ENCODE data around the gene GPR142.

DNA sequence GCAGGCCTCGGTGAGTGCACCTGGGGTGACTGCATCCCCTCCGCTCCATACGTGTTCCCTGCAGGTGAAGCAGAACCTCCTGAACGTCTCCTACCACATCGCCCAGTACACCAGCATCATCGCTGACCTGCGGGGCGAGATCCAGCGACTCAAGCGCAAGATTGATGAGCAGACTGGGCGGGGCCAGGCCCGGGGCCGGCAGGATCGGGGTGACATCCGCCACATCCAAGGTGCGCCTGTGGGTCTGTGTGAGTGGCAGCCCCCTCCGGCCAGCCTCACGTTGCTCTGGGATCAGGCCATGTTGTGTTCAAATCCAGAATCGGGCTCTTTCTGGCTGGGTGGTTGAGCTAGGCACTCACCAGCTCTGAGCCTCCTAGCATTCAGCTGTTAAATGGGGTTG lies 18.2 kb upstream of the GPR142 start:
- TF ChIP-seq, protein P1, sequence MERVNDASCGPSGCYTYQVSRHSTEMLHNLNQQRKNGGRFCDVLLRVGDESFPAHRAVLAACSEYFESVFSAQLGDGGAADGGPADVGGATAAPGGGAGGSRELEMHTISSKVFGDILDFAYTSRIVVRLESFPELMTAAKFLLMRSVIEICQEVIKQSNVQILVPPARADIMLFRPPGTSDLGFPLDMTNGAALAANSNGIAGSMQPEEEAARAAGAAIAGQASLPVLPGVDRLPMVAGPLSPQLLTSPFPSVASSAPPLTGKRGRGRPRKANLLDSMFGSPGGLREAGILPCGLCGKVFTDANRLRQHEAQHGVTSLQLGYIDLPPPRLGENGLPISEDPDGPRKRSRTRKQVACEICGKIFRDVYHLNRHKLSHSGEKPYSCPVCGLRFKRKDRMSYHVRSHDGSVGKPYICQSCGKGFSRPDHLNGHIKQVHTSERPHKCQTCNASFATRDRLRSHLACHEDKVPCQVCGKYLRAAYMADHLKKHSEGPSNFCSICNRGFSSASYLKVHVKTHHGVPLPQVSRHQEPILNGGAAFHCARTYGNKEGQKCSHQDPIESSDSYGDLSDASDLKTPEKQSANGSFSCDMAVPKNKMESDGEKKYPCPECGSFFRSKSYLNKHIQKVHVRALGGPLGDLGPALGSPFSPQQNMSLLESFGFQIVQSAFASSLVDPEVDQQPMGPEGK (CRISPR knock-in tag; IDR thresholded peaks at IDR 0.05; ENCODE audit: borderline replicate concordance) = no peak
- TF ChIP-seq, protein P2, sequence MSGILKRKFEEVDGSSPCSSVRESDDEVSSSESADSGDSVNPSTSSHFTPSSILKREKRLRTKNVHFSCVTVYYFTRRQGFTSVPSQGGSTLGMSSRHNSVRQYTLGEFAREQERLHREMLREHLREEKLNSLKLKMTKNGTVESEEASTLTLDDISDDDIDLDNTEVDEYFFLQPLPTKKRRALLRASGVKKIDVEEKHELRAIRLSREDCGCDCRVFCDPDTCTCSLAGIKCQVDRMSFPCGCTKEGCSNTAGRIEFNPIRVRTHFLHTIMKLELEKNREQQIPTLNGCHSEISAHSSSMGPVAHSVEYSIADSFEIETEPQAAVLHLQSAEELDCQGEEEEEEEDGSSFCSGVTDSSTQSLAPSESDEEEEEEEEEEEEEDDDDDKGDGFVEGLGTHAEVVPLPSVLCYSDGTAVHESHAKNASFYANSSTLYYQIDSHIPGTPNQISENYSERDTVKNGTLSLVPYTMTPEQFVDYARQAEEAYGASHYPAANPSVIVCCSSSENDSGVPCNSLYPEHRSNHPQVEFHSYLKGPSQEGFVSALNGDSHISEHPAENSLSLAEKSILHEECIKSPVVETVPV (CRISPR knock-in tag; IDR thresholded peaks at IDR 0.05) = no peak
- no peak for TF ChIP-seq ZFP3 (CRISPR knock-in tag; IDR thresholded peaks at IDR 0.05)
